Chondrocyte (in vitro differentiated cells): ENCODE measurements around the gene NTN1. TPM values are rescaled to one million over a fixed set of nuclear protein-coding genes. Genes with fewer than 3 reads are reported as not detected.
A peak's percentile ranks its signal among the peaks of the same experiment; 100 is the strongest.
"Not testable (repeated sequence)": the region's sequence is repeated elsewhere in the genome, so short reads cannot be mapped to it uniquely, and the experiment has no call there.

ENCODE experiments used
- DNase-seq: peaks from one replicate; pipeline ENCODE4 v3.0.0; 2021; ENCODE audit warnings: mixed read lengths, low spot score
- H3K27ac Mint-ChIP-seq: one replicate; pipeline ENCODE4 v1.8.0; 2021; ENCODE audit warnings: mild to moderate bottlenecking, moderate library complexity, mixed read lengths; ENCODE audit not compliant: unreplicated experiment
- H3K27me3 Mint-ChIP-seq: 2 replicates; pipeline ENCODE4 v1.8.0; 2021; ENCODE audit warnings: low read depth, mixed read lengths
- H3K36me3 Mint-ChIP-seq: 2 replicates; pipeline ENCODE4 v1.8.0; 2021; ENCODE audit warnings: low read depth, mixed read lengths
- H3K4me1 Mint-ChIP-seq: 2 replicates; pipeline ENCODE4 v1.8.0; 2021; ENCODE audit warnings: low read depth, mild to moderate bottlenecking, mixed read lengths
- H3K4me3 Mint-ChIP-seq: one replicate; pipeline ENCODE4 v1.8.0; 2021; ENCODE audit warnings: mild to moderate bottlenecking, moderate library complexity, mixed read lengths; ENCODE audit not compliant: unreplicated experiment
- H3K9me3 Mint-ChIP-seq: 2 replicates; pipeline ENCODE4 v1.8.0; 2021; ENCODE audit warnings: low read depth, mixed read lengths
- total RNA-seq: library from RNA; stranded (reverse); gene quantifications from 3 replicates; pipeline ENCODE4 v1.2.1, GENCODE V29; 2021
- TF ChIP-seq, protein P1 (sequence below): fragments of 200-600 bp; sonication (generic); IDR thresholded peaks from 2 replicates; pipeline ENCODE4 v1.5.0; 2021; ENCODE audit warnings: antibody characterized with exemption, mild to moderate bottlenecking, moderate library complexity

The NTN1 gene
- total RNA-seq, 1 donor from 2014 or later, result 4.0 TPM

DNA sequence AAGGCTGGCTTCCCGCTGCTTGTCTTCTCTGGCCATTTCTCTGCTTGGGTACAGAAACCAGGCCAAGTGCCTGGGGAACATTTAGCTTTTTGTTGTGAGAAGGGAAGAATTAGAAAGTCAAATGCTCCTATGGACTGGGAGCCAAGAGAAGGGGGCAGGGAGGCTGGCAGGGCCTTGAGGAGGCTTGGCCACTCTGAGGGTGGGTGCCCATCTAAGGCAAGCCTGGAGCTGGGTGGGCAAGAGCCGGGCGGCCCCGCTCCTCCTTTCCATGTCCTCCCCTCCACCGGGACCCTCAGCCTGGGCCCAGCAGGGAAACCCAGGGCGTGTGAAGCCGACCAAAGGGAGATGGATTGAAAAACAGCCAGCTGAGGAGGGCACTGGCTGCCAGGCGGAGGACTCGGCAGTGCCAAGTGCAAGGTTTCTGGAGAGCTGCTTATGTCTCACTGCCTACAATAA, 69.4 kb downstream of the NTN1 start:
- Mint-ChIP-seq H3K9me3 (no peaks in the 10 kb centered on the region), H3K27me3 (peaks cover 5% of the 10 kb centered on the region), H3K4me1 (no peaks in the 10 kb centered on the region), H3K36me3 (no peaks in the 10 kb centered on the region), H3K27ac (no peak overlapping the region), H3K4me3 (no peak overlapping the region)
- TF ChIP-seq, protein P1, sequence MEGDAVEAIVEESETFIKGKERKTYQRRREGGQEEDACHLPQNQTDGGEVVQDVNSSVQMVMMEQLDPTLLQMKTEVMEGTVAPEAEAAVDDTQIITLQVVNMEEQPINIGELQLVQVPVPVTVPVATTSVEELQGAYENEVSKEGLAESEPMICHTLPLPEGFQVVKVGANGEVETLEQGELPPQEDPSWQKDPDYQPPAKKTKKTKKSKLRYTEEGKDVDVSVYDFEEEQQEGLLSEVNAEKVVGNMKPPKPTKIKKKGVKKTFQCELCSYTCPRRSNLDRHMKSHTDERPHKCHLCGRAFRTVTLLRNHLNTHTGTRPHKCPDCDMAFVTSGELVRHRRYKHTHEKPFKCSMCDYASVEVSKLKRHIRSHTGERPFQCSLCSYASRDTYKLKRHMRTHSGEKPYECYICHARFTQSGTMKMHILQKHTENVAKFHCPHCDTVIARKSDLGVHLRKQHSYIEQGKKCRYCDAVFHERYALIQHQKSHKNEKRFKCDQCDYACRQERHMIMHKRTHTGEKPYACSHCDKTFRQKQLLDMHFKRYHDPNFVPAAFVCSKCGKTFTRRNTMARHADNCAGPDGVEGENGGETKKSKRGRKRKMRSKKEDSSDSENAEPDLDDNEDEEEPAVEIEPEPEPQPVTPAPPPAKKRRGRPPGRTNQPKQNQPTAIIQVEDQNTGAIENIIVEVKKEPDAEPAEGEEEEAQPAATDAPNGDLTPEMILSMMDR, result no peak
- DNase-seq, result no peak

DNA sequence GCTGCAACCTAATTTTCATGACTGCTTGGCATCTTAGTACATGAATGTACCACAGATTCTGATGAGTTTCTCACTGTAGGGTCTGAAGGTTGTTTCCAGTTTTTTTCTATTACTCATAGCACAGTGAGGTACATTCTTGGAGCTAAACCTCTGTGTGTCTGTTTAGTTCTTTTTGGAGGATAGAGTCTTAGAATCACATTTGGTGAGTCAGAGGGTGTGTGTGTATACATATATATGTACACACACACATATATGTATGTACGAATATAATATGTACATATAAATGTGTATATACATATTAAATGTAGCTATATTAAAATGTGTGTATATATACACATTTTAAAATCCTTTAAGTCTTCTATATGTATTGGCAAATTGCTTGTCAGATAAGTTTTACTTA, 72.9 kb downstream of the NTN1 start:
- no peaks in the 10 kb centered on the region for H3K4me1 Mint-ChIP-seq
- peaks cover 5% of the 10 kb centered on the region for H3K9me3 Mint-ChIP-seq
- peaks cover 13% of the 10 kb centered on the region for H3K27me3 Mint-ChIP-seq
- TF ChIP-seq, protein P1, result no peak
- no peak overlapping the region for H3K27ac Mint-ChIP-seq
- H3K36me3 Mint-ChIP-seq, result no peaks in the 10 kb centered on the region
- DNase-seq, result no peak
- no peak overlapping the region for H3K4me3 Mint-ChIP-seq

DNA sequence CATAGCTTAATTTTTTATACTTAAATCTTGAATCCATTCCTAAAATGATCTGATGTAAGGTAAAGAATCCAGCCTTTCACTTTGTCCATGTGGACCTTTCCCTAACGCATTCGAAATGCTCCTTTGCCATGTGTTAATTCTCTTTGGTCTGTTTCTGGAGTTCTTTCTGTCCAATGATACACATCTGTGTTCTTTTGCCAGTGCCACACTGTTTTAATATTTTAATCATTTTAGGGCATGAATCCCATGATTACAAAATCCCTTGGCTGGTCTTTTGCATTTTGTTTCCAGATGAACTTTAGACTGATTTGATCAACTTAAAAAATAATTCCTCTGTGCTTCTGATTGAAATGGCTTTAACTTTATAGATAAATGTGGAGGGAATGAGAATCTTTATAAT, 74.1 kb downstream of the NTN1 start:
- TF ChIP-seq, protein P1, result no peak
- no peaks in the 10 kb centered on the region for H3K4me1 Mint-ChIP-seq
- no peak overlapping the region for H3K4me3 Mint-ChIP-seq
- H3K27me3 Mint-ChIP-seq, result peaks cover 13% of the 10 kb centered on the region
- H3K36me3 Mint-ChIP-seq, result no peaks in the 10 kb centered on the region
- no peak overlapping the region for H3K27ac Mint-ChIP-seq
- H3K9me3 Mint-ChIP-seq, result peaks cover 5% of the 10 kb centered on the region
- no peak for DNase-seq

DNA sequence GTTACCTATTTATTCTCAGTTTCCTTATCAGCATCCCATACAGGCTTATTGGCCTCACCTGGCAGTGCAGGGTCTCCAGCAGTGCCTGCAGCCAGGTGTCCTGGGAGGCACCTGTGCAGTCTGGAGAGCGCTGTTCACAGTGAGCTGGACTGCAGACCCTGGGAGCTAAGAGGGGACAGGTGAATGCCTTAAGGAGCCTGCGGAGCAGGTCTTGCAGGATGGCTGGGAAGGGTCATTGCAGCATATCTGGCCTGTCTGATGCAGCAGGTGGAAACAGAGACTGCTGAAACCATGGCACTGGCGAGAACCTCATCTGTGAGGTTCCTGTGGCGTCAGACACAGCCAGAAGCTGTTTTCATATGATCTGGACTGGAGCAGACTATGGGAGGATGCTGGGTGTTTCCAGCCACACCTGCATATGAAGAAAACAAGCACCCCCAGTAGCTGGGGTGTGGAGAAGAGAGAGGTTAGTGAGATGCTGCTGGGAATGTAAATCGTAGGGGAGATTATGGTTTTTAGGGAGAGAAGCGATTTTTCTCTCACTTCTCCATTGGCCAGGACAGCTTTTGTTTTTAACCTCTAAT, 77.0 kb downstream of the NTN1 start:
- H3K9me3 Mint-ChIP-seq, result peaks cover 5% of the 10 kb centered on the region

DNA sequence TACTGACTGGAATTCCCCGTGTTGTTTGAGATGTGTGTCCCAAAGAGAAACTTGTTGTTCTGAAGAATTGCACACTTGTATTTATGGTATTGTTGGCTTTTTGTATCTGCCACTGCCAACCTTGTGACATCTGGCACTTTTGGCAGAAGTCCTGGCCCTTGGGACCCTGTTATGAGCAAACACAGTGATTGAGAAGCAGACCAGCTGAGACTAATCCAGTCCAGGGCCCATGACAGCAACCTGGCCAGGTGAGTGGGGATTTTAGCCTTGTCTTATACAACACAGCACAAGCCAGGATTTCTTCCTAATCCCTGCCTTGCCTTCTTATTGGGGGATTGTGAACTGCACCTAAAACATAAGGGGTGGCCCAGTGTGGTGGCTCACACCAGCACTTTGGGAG, 80.0 kb downstream of the NTN1 start:
- Mint-ChIP-seq H3K4me1 (no peaks in the 10 kb centered on the region), H3K27ac (no peak overlapping the region), H3K4me3 (no peak overlapping the region), H3K27me3 (peaks cover 13% of the 10 kb centered on the region), H3K9me3 (peaks cover 5% of the 10 kb centered on the region), H3K36me3 (peaks cover 1% of the 10 kb centered on the region)
- TF ChIP-seq, protein P1, result no peak
- DNase-seq, result peak; percentile 3

More for the DNA sequence above, 77.0 kb downstream of the NTN1 start:
- TF ChIP-seq, protein P1, result no peak
- no peak overlapping the region for H3K27ac Mint-ChIP-seq
- H3K27me3 Mint-ChIP-seq, result peaks cover 13% of the 10 kb centered on the region
- H3K36me3 Mint-ChIP-seq, result peaks cover 1% of the 10 kb centered on the region
- no peaks in the 10 kb centered on the region for H3K4me1 Mint-ChIP-seq
- no peak overlapping the region for H3K4me3 Mint-ChIP-seq
- peak; percentile 42 for DNase-seq

DNA sequence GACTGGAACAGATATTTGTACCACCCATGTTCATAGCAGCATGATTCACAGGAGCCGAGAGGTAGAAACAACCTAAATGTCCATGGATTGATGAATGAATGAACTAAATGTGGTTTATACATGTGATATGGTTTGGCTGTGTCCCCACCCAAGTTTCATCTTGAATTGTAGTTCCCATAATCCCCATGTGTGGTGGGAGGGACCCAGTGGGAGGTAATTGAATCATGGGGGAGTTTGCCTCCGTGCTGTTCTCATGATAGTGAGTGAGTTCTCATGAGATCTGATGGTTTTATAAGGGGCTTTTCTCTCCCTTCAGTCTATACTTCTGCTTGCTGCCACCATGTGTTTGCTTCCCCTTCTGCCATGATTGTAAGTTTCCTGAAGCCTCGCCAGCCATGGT, 81.9 kb downstream of the NTN1 start:
- H3K27ac Mint-ChIP-seq, H3K4me3 Mint-ChIP-seq, DNase-seq, H3K27me3 Mint-ChIP-seq, H3K9me3 Mint-ChIP-seq, H3K36me3 Mint-ChIP-seq, H3K4me1 Mint-ChIP-seq: not testable (repeated sequence)
